NCI-H2227 (cell line): ENCODE data around the gene CCIN.
"Not testable (repeated sequence)": the region's sequence is repeated elsewhere in the genome, so short reads cannot be mapped to it uniquely, and the experiment has no call there.

ENCODE experiments used
- DNase-seq: peaks from one replicate; lab custom pipeline; 2025; ENCODE audit not compliant: unreplicated experiment; lab: John Stamatoyannopoulos, UW

CCIN gene

DNA sequence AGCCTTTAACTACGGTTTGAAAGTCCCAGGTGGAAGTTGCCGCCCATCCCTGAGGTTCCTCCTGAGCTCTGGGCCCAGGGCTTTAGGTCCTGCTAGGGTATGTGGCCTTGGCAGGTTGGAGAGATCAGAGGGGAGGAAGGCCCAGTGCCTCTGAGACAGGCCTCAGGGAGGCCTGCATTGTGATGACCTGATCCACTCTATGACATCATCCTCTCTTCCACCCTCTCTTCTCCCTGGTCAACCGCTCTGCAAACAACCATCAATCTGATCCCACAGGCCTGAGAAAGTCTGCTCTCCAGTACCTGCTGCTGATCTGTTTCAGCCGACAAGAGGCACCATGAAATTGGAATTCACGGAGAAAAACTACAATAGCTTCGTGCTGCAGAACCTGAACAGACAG lies at the start of gene CCIN:
CCIN (plus strand) TSS at position 223 of the 400 bp plus-strand sequence; CDS start at position 338, 115 bp downstream.
- no peak for DNase-seq

DNA sequence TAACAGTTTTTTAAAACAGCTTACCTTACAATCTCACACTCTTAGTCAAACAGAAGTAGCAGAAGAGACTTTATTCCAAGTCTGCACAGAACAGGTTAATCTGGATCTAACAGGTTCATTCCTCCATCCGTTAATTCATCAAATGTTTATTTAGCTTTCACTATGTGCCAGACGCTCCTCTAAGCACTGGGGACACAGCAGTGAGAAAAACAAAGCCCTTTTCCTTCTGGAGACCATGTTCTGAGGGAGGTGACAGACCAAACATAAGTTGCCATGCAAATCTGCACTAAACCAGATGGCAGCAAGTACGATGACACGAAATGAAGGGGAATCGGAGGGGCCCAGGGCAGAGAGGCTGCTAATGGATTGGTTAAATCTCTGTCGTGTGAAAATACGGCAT lies 49.7 kb upstream of the CCIN start:
- no peak for DNase-seq

DNA sequence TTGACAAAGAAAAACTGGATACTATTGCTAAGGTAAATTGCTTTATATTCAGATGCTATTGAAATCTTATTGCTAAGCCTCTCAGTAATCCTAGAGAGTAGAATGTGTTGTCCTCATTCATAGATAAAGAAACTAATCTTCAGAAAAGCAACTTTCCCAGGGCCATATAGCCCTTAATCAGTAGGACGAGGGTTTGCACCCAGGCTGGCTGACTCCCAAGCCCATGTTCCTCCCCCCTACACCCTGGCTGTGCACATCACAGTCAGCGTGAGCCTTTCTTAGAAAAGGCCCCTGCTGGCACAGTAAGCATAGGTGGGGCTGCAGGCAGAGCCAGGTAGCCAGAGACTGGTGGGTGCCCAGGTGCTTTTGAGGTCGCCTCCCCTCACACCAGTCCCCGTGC lies 48.5 kb upstream of the CCIN start:
- no peak for DNase-seq

DNA sequence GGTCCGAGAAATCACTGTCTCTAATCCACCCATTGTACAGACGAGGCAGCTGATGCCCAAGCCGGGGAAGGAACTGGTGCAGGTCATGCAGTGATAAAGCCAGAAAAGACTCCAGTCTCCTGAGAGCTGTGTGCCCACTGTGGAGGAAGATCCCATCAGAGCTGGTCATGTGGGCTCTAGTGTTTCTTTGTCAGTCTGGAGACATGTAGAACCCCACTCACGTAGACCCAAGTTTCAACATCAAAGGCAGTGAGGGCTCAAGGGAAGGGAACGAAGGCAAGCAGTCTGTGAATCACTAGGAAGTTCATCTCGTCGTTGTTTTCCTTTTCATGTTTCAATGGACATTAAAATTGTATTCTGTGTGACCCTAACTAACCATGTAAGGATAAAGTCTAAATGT lies 47.2 kb upstream of the CCIN start:
- DNase-seq, result no peak

DNA sequence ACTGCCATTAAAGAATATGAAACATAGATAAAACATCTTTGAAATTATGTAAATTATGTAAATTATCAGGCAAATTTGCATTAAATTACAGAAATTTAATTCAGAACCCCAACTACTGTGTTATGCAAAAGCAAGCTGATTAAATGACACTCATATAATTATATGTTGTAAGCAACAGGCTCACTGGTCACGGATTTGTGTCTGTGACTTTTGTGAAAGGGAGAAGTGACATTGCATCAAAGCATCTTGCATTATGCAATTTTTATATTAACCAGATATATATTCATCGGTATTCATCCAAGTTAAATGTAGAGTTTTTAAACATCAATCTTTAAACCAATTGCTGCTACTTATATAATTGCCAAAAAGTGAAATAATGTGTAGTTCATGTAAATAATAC lies 45.7 kb upstream of the CCIN start:
- no peak for DNase-seq

DNA sequence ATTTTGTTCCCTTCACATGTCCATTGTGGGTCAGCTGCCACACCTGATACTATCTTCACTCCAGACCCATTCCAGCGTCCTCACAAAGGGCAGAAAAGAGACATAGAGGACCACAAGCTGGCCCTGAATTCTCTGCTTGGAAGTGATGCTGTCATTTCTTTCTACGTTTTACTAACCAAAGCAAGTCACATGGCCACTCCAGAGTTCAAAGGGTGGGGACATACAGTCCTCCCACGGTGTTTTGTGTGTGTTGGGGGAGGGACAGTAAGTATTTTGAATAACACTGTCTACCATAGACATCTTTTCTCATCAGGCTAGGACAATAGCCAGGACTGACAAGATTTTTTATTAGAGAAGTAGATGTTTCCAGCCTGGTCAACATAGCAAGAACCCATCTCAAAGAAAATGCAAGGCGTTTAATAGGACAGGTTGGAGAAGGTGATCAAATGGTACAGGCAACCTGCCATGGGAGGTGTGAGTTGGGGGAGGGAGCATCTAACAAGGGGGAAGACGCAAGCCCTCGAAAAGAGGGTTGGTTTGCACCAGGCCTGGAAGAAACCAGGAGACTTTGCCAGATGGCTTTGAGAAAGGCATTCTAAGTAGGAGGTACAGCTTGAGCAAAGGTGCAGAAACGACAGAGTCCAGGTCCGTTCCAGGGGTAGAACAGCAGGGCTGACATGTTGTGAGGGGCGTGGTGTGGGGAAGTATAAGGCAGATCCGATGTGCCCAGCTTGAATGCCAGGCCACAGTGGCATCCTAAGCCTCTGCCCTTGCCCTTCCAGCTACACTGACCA lies 43.9 kb upstream of the CCIN start:
- no peak for DNase-seq

DNA sequence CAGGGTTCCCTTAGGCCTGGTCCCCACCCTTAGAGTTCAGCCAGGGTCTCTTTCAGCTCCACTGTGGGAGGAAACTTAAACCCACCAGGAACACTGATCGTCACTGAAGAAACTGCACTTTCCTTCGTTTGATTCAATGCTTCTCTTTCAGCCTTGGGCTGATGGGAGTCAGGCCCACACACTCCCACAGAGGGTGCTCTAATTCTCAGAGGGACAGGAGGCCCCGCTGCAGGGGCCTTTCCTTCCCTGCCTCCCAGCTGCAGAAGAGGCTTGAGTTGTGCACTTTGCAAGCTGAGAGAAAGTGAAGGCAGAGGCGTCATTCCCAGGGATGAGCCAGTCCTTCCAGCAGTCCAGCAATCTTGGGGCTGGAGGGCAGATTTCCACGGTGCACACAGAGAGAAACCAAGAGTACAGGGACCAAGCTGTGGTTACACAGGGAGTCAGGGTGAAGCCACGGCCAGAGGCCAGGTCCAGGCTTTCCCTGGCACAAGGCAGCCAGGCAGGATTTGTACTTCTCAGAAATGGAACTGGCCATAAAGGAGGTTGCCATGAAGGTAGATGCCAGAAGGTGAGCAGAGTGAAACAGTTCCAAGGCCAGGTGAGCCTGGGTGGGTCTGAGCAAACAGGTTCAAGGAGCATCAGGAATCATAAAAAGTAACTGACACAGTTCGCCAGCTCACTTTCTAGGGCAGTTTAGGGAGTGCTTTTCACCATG lies 43.0 kb upstream of the CCIN start:
- no peak for DNase-seq

DNA sequence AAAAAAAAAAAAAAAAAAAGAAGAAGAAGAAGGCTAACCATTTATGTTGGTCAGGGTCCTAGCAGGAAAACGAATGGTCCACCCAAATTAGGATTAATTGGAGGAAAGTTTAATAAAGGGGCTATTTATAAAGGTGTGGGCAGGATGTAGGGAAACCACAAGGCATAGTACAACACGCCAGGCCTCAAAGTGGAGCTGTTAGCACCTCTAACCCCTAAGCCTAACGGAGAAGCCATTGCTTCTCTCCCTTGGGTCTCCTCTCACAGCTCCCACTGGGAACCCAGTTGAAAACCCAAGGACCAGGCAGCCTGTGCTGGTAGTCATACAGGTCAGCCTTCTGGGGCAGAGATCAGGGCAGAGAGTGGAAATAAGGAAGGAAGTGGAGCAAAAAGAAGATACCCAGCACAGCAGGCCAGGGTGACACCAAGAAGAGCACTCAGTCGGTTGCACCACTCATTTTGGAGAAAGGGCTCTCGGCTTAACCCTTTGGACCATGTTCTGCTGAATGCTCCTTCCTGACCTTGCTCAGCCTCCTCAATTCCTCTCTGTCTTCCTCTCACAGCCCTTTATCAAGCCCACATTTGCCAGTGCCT lies 41.4 kb upstream of the CCIN start:
- no peak for DNase-seq

DNA sequence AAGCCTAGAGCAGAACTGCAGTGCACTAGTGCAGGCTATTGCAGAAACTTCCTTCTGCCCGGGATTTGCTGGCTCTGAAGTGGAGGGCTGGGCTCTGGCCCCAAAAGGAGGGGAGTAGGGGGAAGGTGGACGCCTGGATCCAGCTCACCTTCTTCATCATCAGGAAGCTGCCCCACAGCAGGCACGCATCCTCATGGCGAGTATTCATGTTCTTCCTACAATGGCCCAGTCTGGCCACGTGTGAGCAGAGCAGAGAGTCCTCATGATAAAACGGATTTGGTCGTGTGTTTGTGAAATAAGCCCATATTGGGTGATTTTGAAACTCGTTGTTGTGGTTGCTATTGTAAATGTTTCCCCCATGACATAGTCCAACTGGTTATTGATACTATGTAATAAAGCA lies 40.8 kb upstream of the CCIN start:
- DNase-seq, result no peak

DNA sequence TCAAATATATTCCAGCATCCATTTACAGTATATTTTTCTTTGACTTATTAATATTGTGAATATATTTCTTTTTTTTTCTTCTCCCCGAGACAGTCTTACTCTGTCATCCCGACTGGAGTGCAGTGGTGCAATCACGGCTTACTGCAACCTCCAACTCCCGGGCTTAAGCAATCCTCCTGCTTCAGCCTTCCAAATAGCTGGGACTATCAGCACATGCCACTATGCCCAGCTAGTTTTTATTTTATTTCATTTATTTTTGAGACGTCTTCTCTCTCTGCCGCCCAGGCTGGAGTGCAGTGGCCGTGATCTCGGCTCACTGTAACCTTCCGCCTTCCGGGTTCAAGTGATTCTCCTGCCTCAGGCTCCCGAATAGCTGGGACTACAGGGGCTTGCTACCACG lies 40.0 kb upstream of the CCIN start:
- DNase-seq, result no peak

DNA sequence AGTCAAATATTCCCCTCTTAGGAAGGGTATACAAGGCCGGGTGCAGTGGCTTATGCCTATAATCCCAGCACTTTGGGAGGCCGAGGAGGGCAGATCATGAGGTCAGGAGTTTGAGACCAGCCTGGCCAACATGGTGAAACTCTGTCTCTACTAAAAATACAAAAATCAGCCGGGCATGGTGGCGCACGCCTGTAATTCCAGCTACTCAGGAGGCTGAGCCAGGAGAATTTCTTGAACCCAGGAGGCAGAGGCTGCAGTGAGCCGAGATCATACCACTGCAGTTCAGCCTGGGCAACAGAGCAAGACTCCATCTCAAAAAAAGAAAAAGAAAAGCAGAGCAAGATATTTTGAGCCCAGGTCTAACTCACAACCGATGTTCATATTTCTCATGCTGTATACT lies 37.5 kb upstream of the CCIN start:
- not testable (repeated sequence) for DNase-seq

DNA sequence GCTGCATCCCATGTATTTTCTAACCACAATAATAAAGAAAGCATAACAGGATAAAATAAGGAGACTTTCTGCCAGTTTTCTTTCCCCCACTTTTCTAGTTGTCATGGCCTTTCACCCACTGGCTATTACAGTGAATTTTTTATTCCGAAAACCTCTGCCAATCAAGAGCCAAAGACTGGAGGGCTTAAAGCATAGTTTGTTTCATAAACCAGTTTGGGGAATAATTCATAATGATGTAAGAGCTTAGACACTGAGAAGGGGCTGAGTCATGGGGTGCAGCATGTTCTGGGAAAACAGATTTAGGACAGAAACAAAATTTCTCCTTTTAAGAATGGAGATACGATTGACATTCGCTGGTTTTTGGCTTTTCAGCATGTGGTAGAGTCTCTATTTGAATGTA lies 37.1 kb upstream of the CCIN start:
- no peak for DNase-seq

DNA sequence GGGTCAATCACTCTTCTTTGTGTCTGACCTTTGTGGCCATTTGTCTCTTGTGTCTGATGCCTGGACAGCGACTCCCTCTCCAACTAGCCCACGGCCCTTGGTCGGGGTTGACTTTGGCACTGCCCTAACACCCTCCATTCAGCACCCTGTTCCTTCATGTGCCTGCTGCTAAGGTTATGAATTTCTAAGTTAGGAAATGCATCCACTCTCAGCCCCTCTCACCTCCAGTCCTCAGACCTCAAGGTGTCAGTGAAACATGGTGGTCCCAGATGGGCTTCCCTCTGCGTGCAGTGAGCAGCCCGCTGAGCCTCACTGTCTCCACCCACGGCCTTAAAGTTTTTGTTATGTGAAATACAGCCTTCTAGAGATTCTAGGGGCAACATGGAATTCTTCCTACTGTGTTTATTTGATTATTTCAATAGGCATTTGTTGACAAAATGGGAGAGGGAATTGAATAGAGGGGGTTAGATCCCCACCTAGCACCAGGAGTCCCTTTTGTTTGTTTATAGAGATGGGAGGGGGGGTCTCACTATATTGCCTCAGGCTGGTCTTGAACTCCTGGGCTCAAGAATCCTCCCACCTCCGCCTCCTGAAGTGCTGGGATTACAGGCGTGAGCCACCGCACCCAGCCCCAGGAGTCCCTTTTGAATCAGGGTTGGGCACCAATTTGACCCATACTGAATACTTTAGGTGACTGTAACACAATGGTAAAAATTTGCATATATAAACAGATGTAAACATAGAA lies 34.3 kb upstream of the CCIN start:
- no peak for DNase-seq

DNA sequence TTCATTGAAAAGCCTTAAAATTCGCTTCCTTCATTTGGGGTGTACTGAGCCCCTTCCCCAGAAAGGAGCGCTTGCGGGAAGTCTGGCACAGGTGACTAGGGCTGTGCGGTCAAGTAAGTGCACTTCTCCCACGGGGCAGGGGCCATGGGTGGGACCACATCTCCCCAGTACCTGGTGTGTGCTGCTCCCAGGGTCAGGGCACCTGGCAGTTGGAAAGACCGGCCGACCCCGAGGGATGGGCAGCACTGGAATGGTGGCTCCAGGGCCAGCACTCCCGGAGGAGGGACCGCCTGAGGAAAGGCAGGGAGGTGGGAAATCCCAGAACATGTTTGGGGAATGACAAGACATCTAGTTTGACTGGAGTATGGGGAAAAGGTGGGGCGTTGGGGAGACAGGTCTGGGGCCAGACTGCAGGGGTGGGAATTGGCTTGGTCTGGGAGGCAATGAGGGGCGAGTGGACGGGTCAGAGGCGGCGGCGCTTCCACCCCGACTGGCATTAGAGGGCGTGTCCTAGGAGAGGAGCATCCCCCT lies 33.4 kb upstream of the CCIN start:
- DNase-seq, result no peak

DNA sequence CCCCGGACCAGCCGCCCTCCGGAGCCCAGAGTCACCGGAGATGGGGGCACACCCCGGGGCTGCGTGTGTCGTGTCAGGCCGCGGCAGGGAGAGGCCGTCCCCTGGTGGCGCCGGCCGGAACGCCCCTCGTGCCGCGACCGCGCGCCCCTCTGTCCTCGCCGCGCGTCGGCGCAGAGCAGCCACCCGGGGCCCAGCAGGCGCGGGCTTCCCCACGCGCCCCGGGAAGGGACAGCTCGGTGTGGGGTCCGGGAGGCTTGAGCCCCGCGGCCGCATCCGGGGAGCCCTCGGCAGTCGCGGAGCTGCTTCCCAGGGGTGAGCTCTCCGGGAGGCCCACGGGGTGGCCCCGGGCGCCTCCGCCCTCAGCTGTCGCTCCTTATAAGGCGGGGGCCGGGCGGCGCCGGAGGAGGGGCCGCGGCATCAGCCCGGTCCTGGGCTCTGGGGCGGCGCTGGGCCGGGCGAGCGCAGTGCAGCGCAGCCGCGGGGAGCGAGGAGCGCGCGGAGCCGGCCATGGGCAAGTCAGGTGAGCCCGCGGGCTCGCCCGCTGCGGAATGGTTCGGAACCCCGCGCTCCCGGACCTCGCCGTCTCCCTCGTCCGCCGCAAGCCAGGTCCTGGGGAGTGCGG lies 32.8 kb upstream of the CCIN start, which contains the start of gene GLIPR2:
GLIPR2 (plus strand) TSS at position 462 of the 622 bp plus-strand sequence; CDS start at position 508, 46 bp downstream.
- DNase-seq, result peak; percentile 40

DNA sequence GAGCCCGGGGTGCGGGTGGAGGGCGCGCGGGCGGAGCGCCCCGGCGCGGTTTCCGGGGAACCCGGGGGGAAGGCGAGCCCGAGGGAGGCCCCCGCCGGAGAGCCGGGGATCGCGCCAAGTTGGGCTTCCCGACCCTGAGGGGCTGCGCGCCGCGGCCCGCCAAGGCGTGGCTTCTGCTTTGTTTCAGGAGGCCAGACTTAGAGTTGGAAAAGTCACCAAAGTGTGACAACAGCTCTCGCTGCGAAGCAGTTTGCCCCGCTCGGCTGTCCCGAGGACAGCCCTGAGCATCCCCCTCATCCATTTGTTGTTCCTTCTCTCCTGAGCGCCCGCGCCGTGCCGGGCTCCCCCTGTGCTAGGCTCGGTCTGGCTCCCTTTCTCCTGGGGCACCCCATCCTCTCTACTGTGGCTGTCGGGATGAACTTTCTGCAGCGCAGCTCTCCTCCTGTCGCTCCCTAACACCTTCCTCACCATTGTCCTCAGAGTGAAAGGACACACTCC lies 32.2 kb upstream of the CCIN start:
- no peak for DNase-seq

DNA sequence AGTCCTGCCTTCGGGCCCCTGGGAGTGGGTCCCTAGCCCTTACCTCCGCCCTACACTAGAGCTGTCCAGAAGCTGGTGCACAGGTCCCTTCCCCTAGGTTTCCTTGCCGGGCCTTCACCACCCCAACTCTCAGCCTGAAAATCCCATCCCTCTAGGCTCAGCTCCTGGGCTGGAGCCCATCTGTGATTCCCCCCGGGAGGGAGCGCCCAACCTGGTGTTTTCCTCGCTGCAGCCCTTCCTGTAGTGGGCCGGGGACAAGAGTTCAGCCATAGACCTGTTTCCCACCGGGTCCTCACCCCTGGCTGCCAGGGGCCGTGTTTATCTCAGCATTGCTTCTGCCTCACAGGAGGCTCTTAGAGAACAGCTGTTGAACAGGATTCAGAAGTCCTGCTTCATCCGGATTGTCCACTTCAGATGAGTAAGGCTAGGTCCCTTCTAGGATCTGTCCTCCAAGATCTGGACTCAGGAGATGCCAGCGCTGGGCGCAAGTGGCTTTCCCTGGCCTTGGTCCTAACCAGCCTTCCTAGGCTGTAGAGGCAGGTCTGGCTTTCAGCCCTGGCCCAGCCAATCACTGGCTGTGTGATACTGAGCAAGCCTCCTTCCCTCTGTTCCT lies 31.7 kb upstream of the CCIN start:
- DNase-seq, result no peak

DNA sequence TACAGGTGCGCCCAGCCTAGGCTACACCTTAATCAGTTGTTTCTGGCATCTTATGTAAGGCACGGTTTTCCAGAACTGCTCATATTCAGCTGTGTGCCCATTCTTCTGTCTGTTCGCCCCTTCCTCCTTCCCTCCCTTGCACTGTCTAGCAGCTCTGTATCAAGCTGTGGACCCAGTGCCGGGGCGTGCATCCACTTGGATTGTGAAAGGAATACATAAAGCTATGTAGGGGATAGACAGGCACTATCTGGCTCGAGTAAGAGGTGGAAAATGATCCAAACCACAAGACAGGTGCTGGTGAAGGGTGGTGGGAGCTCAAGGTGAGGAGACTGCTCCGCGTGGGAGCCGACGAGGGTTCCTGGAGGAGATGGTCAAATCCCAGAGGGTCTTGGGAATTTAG lies 30.7 kb upstream of the CCIN start:
- no peak for DNase-seq

DNA sequence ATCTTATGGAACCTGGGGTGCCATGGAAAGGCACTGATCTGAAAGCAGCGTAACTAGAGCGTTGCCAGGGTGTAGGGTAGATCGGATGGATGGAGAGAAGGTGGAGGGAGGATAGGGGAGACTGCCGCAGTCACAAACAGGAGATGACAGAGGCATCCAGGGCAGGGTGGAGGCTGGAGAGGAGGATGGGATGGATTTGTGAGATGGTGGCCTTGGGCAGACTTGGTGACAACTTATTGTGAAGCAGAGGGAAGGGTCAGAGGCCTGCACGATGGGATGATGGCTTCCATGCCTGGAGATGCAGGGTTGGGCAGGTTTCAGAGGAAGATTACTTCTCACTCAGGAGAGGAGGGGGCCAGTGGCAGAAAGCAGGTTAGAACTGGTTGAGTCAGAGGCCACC lies 30.3 kb upstream of the CCIN start:
- DNase-seq, result no peak
